HTR-8/SVneo (cell line): Measurements from ENCODE around the gene NTM.

Source experiments
- DNase-seq: peaks from one replicate; pipeline ENCODE4 v3.0.0; 2011; ENCODE audit warnings: low spot score, mixed read lengths; ENCODE audit not compliant: insufficient read length
- FAIRE-seq: peaks from 2 replicates; lab custom pipeline; 2011; peaks lifted over from hg19 to GRCh38; lab: Jason Lieb, UNC

Gene NTM

DNA sequence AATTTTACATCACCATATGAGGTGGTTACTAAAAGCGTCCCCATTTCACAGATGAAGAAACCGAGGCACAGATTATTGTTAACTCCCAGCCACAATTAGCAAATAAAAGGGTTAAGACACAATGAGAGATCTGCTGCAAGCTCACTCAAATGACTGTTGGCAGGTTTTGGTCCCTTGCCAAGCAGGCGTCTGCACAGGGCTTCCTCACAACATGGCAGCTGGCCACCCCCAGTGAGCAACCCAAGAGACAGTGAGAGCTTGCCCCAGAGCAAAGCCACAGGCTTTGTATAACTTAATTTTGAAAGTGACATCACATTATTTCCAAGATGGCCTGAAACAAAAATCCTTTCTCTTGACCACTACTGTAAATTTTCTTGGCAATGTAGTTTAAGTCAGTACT lies 217.6 kb downstream of the NTM start:
- FAIRE-seq (no peak), DNase-seq (no peak)

DNA sequence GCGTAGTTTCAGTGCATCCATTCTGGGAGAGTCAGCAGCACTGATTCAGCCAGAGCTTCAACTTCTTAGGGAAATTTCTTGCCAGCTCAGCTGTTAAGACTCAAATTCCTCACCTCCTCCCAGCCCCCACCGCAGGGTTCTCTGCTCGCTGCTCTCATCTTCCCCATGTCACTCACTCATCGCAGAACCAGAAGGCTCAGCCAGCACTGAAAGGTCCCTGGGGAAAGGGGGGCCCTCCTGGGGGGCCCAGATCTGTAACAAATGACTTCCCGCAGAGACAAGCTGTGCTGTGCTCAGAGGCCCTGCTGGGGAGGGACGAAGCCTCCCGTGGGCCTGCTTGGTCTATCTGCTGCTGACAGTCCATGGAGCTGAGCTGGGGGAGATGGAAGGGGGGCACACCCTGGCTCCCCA lies 220.6 kb downstream of the NTM start:
- DNase-seq (no peak), FAIRE-seq (no peak)

DNA sequence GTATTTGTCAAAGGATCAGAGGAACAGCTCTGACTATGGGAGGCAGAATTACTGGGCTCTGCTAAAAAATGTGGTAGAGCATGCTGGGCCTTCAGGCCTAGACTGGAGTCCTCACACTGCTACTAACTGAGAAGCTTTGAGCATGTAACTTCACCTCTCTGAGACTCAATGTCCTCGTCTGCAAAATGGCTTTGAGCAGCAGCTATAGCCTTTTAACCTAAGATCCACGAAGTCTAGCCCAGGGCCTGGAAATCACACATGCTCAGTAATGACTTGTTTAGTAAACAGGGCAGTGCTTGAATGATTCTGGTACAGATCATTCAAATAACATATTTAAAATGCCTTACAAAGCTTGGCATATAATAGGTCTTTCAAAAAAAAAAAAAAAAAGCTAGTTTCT lies 221.7 kb downstream of the NTM start:
- no peak for FAIRE-seq
- no peak for DNase-seq

DNA sequence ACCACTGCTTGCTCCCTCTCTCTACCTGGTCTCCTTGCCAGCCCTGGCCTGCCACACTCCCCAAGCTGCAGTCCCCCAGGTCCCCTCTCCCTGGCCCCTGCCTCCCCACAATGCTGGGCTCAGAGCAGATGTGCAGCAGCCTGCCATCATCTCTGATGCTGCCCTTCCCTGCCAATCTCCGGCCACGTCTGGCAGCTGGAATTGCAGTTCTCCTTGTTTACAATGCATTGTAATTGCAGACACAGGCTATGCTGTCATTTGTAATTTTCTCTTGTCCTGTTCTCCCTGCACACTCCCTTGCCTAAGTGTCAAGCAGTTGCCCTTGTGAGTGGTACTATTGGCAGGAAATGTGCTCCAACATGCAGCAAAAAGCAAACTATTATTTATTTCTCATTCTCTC lies 222.3 kb downstream of the NTM start:
- FAIRE-seq (no peak), DNase-seq (no peak)

DNA sequence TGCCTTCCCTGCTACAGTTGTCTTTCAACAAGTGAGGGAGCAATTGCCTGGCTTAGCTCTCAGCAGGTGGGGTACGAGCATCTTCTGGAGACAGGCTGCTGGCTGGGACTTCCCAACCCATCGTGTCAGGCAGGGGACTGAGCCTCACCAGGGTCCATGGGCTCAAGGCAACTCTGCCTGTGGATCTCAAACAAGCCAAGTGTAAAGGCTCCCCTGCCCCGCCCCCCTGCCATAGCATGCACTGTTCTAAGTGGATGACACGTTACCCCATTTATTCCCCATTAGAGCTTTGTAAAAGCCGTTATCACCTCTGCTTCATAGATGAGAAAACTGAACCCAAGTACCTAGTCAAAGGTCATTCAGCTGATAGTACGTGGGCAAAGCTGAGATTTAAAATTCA lies 222.9 kb downstream of the NTM start:
- FAIRE-seq, result no peak
- DNase-seq, result no peak

DNA sequence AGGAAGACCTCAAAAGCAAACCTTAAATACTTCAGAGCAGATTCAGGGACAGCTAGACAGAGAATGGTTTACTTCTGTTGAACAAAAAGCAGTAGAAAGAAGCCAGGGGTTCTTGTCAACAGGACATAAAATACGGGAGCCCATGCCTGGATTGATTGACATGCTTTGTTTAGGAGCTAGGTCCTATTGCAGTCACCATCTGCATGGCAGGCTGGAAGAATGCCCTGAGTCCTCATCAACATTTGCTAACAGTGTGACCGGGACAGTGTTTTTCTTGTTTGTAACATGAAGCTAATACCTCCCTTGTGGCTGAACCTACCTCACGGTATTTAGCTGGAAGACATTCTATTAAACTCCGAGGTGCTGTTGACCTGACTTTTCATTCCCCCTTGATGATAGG lies 225.4 kb downstream of the NTM start:
- no peak for DNase-seq
- no peak for FAIRE-seq

DNA sequence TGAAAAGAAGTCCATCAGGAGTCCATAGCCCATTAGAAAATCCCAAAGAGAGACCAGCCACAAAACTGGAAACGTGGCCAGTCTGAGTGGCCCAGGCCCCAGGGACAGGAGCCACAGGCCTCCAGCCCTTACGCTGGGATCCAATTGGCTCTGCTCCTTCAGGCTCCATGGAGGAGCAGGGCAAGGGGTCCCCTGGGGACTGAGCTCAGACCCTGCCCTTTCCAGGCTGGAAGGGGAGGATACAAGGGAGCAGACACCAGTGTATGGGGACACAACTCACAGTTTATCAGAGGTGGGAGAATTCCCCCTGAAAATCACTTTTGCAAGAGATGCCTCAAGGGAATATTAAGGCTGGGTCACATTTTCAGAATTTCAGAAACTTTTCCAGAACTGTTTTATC lies 227.5 kb downstream of the NTM start:
- DNase-seq, result no peak
- FAIRE-seq, result no peak

DNA sequence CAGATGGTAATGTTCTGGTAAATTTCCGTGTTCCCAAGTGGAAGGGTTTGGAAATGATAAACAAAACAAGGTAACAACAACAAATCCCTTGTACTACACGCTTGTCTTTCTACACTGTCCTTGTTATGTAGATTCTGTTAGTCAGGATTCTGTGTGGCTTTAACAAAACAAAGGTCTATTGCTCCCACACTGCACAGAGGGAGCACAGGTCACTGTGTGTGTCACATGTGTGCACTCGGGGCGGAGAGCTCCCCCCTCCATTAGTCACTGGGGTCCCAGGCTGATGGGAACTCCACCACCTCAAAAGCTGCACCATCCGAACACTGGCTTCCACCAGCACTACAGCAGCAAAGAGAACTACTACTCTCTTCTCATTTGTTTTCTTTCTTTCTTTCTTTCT lies 227.9 kb downstream of the NTM start:
- no peak for DNase-seq
- FAIRE-seq, result no peak

DNA sequence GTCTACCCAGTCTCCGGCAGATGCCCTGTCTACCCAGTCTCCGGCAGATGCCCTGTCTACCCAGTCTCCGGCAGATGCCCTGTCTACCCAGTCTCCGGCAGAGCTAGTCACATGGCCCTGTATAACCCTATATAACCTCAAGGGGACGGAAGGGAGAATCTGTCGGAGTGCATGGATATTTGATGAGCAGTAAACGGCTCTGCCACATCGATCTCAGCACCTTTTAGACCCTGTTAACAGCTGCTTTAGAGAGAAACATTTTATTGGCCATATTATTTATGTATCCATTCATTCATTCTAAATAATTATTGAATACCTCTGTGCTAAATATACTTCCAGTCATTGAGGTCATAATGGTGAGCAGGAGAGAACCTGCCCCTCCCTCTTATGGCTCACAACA lies 228.9 kb downstream of the NTM start:
- FAIRE-seq (no peak), DNase-seq (no peak)

DNA sequence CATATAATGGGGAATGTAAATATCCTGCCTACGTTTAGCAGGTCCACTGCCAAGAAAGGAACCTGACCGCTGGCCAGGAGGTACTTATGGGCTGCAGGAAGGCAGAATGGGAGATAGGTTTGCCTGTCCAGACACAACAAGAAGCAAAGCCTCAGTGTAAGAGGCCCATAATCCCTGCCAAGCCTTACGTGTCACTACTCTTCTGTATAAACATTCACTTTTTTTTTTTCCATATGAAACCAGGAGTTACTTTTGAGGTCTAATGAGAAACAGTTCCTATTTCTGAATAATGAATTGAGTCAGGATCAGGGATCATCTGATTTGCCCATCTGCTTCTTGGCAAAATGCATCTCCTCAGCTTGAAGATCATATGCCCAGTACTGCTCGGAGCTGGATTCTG lies 230.2 kb downstream of the NTM start:
- FAIRE-seq, result no peak

DNA sequence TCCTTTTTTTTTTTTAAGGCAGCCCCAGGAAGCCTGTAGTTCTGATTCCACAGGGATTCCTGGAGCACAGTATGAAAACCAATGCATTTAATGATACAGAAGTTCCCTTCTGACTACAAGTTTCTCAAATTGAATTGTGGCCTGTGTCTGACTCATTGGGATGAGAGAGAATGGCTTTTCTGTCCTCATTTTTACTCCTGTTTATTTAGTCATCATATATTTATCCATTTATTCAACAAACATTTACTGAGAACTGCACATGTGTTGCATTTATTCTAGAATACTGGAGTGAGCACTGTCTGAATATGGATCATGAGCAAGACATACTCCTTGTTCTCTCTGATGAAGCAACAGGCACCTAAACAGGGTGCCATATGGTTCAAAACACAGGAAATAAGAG lies 231.2 kb downstream of the NTM start:
- FAIRE-seq, result no peak
- no peak for DNase-seq

More for the DNA sequence above, 230.2 kb downstream of the NTM start:
- no peak for DNase-seq

DNA sequence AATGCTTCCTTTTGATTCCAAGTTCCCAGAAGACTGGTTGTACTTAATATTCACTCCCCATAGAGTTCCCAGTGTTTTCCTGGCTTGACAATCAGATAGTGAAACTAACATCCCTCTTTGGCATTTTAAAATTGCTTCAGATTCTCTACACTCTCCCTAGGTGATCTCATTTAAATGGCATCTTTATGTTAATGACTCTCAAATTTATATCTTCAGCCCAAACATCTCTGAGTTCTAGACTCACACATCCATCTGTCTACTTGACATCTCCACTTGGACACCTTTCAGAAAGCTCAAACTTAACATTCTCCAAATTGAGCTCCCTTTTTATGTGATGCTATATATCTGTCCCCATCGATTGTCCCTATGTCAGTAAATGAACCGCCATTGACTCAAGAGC lies 232.0 kb downstream of the NTM start:
- FAIRE-seq (no peak), DNase-seq (no peak)

DNA sequence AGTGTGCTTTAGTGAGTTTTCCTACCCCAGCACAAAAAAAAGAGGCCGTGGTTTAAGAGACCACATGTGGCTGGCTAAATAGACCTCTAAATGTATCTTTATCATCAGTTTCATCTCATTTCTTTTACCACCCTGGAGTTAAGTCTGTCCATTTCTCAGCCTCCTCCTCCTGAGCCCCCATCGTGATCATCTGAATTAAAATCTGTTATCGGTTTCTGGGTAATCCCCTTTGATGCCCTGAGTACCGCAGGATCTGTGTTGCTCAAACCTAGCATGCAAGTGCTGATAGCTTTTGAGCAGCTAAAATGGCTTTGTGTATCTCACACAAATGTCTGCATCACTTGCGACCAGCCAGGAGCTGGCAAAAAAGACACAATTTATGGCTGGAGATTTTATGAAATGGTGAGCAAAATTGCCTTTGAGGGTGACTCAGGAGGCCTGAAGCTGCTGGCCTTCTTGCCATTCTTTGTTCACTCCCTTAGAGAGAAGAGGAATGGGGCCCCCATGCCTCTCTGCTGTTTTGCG lies 236.5 kb downstream of the NTM start:
- no peak for DNase-seq
- FAIRE-seq, result no peak

DNA sequence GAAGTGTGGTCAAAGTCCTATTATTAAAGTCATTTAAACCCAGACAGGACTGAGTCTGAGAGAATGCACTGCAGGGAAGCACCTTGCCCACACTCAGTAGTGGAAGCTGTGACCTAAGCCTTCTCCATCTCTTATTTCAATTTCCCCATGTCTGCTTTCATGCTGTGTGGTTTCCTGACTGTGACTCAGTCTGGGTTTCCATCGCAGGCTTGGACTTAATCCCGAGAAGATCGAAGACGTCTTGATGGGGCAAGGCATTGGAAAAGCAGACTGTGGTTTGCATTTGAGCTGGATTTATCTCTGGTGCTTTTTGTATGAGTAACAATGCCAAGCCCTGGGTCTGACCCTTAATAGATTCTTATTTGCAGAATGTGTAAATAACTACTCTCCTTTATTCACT lies 238.9 kb downstream of the NTM start:
- DNase-seq (no peak), FAIRE-seq (no peak)

DNA sequence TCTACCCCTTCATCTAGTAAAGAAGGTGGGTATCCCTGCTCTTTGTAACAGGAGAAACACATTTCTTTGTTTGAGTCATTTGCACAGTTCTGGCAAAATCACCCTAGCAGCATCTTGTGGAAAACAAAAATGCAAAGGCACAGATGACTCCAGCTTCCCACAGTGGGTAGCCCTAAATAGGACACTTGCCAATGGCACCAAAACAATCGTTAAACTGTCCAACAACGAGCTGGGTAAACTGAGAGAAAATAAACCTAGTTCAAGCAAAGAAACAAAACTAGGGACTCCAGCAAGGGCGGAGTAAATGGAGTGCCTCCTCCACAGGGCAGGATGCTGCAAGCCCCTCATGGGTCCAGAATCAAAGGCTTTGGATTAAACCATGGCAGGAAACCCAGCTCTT lies 239.5 kb downstream of the NTM start:
- FAIRE-seq (no peak), DNase-seq (no peak)

DNA sequence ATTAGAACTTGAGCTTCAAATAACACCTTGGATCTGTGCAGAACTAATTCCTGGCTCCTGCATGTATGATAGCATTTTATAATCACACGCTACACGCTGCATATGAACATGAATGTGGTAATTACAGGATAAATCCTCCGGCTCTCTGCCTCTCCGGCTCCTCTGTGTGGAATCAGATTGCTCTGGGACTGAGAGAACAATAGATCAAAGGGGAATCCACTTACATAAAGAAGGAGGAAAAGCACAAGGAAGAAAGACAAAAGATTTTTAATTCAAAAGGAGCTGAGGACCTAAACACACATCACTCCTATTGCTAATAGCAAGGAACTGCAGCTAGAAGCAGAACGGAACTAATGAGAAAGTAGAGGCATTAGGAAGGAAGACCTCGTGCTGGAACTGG lies 240.9 kb downstream of the NTM start:
- DNase-seq, result no peak
- no peak for FAIRE-seq

DNA sequence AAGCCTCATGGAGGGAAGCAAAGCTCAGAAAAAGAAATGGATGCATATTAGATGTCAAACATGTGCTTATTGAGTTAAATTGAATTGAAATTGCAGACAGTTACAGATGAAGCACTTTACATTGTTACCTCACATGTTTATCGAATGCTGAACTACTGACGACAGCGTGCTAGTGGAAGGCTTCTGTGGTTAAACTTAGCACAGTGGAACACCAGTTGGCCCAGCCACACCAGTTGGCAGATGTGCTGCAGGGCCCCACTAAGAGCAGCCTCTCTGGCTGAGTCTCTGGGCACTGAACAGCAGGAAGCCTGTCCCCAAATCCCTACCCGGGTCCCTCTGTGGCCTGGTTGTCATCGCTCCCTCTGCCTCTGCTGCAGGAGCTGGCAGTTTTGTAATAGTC lies 242.1 kb downstream of the NTM start:
- DNase-seq (no peak), FAIRE-seq (no peak)

DNA sequence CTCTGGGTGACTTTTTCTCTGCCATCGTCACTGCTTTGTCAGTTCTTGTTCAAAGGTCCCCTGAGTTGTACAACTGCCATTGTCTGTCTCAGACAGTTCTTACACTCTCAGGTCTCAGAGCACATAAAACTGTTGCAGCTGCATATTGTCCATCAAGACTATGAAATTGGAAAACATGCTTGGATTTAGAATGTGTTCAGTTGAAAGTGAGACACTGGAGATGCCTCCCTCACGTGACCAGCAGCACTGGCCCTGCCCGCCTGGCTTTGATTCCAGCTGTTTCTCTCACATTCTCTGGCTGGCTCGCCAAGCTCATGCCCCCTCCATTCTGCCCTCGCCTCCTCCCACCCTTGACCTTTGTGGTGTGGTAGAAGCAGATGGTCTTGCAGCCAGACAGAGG lies 244.2 kb downstream of the NTM start:
- no peak for FAIRE-seq
- no peak for DNase-seq

DNA sequence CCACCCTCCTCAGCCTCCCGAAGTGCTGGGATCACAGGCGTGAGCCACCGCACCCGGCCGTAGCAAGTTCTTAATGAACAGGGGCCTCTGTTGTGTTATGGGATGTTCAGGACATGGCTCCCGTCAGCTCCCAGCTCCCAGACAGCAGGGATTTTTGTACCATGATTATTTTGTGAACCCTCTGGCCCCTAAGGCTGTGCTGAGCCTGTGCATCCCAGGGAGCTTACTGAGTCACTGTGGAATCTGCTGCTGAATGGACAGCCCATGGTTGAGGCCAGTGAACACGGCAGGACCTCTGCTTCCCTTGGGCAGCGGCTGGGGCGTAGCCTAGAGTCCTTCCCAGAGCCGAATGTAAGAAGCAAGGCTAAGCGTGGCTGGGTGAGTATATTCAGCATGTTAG lies 245.2 kb downstream of the NTM start:
- FAIRE-seq (no peak), DNase-seq (no peak)

DNA sequence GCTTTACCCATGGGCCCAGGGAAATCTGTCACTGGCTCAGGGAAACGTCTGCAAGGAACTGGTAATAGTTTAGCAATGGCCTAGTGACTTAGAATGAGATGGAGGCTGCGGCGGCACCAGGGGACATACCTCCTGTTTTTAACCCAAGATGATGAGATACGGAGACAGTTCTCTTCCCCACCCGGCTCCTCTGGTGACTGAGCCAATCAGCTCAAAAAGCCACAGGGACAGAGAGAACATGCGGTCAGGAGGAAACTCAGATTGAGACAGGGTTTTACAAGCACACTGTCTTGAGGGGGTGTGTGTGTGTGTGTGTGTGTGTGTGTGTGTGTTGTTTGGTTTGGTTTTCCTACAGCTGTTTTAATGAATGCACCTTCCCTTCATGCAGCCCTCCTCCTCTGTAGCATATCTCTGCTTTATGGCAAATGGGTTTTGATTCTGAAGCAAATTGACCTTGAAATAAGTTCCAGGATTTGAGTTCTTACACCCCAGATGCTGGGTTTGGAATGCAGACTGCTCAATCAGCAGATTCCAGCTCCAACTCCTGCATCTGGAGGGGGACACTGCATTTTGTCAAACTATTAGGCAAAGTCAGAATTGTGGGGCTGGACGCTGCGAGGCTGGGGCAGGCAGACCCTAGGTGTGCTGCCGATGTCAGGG lies 246.2 kb downstream of the NTM start:
- no peak for DNase-seq
- FAIRE-seq, result no peak

DNA sequence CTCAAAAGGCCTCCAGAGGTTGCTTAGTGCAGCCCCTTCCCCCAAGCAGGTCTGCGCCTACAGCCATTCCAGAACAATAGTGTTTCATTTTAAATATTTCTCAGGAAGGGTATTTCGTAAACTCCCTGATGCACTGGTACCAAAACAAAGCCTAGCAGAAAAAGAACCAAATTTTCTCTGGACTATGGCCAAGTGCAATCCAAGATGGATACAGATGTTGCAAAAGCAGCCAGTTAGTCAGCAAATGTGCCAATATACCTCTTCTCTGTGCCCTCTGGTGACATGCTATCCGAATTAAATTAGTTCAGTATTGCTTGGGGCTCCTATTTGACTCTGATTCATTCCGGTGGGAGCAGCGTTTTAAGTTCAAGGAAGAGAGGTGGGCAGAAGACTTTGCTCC lies 247.8 kb downstream of the NTM start:
- FAIRE-seq, result no peak

DNA sequence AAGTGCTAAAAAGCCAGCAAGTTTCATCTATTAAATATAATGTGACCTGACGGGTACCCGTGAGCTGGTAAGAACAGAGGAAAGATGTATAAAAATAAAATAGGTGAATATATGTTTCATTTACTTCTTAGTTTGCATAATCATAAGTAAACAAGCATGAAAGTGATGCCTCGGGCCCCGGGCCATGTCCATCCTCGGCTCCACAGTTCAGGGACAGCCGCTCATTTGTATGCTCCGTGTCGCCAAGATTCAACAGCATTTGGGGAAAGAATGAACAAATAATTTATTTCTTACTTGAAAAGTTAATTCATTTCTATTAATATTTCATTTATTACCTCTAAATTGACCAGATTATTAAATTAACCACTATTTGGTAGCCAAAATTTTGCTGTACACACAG lies 251.8 kb downstream of the NTM start:
- FAIRE-seq (no peak), DNase-seq (no peak)

More for the DNA sequence above, 247.8 kb downstream of the NTM start:
- no peak for DNase-seq

DNA sequence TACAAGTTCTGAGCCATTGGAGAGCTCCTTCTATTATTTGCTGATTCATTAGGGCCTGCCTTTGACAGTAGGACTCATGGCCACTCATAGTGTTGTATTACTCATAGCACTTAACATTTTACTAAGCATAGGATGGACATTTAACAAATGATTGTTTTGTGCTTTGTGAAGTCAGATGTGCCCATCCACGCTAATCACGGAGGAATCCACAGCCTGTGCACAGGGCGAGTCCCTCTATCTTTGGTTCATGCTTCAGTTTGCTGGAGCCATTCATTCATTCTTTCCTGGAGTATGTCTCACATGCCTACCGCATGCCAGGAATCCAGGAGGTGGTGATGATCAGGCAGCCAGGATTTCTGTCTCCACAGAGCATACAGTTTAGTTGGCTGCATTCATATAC lies 254.1 kb downstream of the NTM start:
- no peak for FAIRE-seq
- no peak for DNase-seq
